ENCODE data around the gene COLEC12.

Gene COLEC12

GRCh38 chr18:332721-333510, 167.6 kb downstream of the COLEC12 start:
- H3K4me3 ChIP-seq (ENCODE audit: control insufficient read depth, low read depth, low read length), result no peak overlapping the region
- no peak for DNase-seq (ENCODE audit: low read depth)
- TF ChIP-seq CTCF (IDR thresholded peaks at IDR 0.05; ENCODE audit: control insufficient read depth, insufficient read depth, low read depth, low read length, missing control alignments), result no peak

- no peak for TF ChIP-seq CTCF (IDR thresholded peaks at IDR 0.05; ENCODE audit: control insufficient read depth, insufficient read depth, low read depth, low read length, missing control alignments)
- no peak for DNase-seq (ENCODE audit: low read depth)
- H3K4me3 ChIP-seq (ENCODE audit: control insufficient read depth, low read depth, low read length), result no peak overlapping the region
Observed at GRCh38 chr18:332007-332406, 168.5 kb downstream of the COLEC12 start.

GRCh38 chr18:331221-331821, 169.2 kb downstream of the COLEC12 start:
- no peak for TF ChIP-seq CTCF (IDR thresholded peaks at IDR 0.05; ENCODE audit: control insufficient read depth, insufficient read depth, low read depth, low read length, missing control alignments)
- peak; percentile 80 for DNase-seq (ENCODE audit: low read depth)
- H3K4me3 ChIP-seq (ENCODE audit: control insufficient read depth, low read depth, low read length), result no peak overlapping the region

GRCh38 chr18:328928-329327, 171.6 kb downstream of the COLEC12 start:
- TF ChIP-seq CTCF (IDR thresholded peaks at IDR 0.05; ENCODE audit: control insufficient read depth, insufficient read depth, low read depth, low read length, missing control alignments), result no peak
- H3K4me3 ChIP-seq (ENCODE audit: control insufficient read depth, low read depth, low read length), result no peak overlapping the region
- no peak for DNase-seq (ENCODE audit: low read depth)

GRCh38 chr18:326846-327245, 173.7 kb downstream of the COLEC12 start:
- H3K4me3 ChIP-seq (ENCODE audit: control insufficient read depth, low read depth, low read length), result no peak overlapping the region
- no peak for TF ChIP-seq CTCF (IDR thresholded peaks at IDR 0.05; ENCODE audit: control insufficient read depth, insufficient read depth, low read depth, low read length, missing control alignments)
- no peak for DNase-seq (ENCODE audit: low read depth)

GRCh38 chr18:323253-323622, 177.3 kb downstream of the COLEC12 start:
- no peak for TF ChIP-seq CTCF (IDR thresholded peaks at IDR 0.05; ENCODE audit: control insufficient read depth, insufficient read depth, low read depth, low read length, missing control alignments)
- peak; percentile 7 for DNase-seq (ENCODE audit: low read depth)
- H3K4me3 ChIP-seq (ENCODE audit: control insufficient read depth, low read depth, low read length), result no peak overlapping the region
